ENCODE measurements around the gene TCF12.
"Not testable (repeated sequence)": the region's sequence is repeated elsewhere in the genome, so short reads cannot be mapped to it uniquely, and the experiment has no call there.

Gene TCF12

GRCh38 chr15:57086857-57087427 is 168.5 kb downstream of the TCF12 start:
- Histone ChIP-seq H3K27me3 (ENCODE audit: control insufficient read depth, insufficient read depth, low read length) (no peaks in the 10 kb centered on the region), H3K36me3 (ENCODE audit: control insufficient read depth, low read depth, low read length) (no peaks in the 10 kb centered on the region), H3K4me1 (ENCODE audit: control insufficient read depth, low read depth, low read length) (no peaks in the 10 kb centered on the region), H3K4me3 (ENCODE audit: low read length) (no peak overlapping the region), H3K9me3 (ENCODE audit: control insufficient read depth, low read depth, low read length) (no peaks in the 10 kb centered on the region), H3K9ac (ENCODE audit: low read length) (no peak overlapping the region), H3K27ac (ENCODE audit: low read length) (no peak overlapping the region)

- Histone ChIP-seq H3K27ac (ENCODE audit: low read length) (no peak overlapping the region), H3K27me3 (ENCODE audit: control insufficient read depth, insufficient read depth, low read length) (no peaks in the 10 kb centered on the region), H3K9me3 (ENCODE audit: control insufficient read depth, low read depth, low read length) (no peaks in the 10 kb centered on the region), H3K4me1 (ENCODE audit: control insufficient read depth, low read depth, low read length) (peaks cover 9% of the 10 kb centered on the region), H3K36me3 (ENCODE audit: control insufficient read depth, low read depth, low read length) (no peaks in the 10 kb centered on the region), H3K9ac (ENCODE audit: low read length) (no peak overlapping the region), H3K4me3 (ENCODE audit: low read length) (no peak overlapping the region)
Measured at GRCh38 chr15:57089815-57090495, 171.5 kb downstream of the TCF12 start.

- H3K27me3 ChIP-seq (ENCODE audit: control insufficient read depth, insufficient read depth, low read length), result no peaks in the 10 kb centered on the region
- H3K9me3 ChIP-seq (ENCODE audit: control insufficient read depth, low read depth, low read length), result no peaks in the 10 kb centered on the region
- no peaks in the 10 kb centered on the region for H3K36me3 ChIP-seq (ENCODE audit: control insufficient read depth, low read depth, low read length)
- H3K4me1 ChIP-seq (ENCODE audit: control insufficient read depth, low read depth, low read length), result peaks cover 9% of the 10 kb centered on the region
- H3K27ac ChIP-seq (ENCODE audit: low read length), result no peak overlapping the region
- H3K4me3 ChIP-seq (ENCODE audit: low read length), result no peak overlapping the region
- H3K9ac ChIP-seq (ENCODE audit: low read length), result no peak overlapping the region
Measured at GRCh38 chr15:57090496-57090859, 172.0 kb downstream of the TCF12 start.

GRCh38 chr15:57091636-57092035 is 173.2 kb downstream of the TCF12 start:
- H3K36me3 ChIP-seq (ENCODE audit: control insufficient read depth, low read depth, low read length), result no peaks in the 10 kb centered on the region
- no peak overlapping the region for H3K9ac ChIP-seq (ENCODE audit: low read length)
- no peaks in the 10 kb centered on the region for H3K27me3 ChIP-seq (ENCODE audit: control insufficient read depth, insufficient read depth, low read length)
- no peaks in the 10 kb centered on the region for H3K9me3 ChIP-seq (ENCODE audit: control insufficient read depth, low read depth, low read length)
- H3K4me1 ChIP-seq (ENCODE audit: control insufficient read depth, low read depth, low read length), result peaks cover 9% of the 10 kb centered on the region
- no peak overlapping the region for H3K27ac ChIP-seq (ENCODE audit: low read length)
- H3K4me3 ChIP-seq (ENCODE audit: low read length), result no peak overlapping the region

- Histone ChIP-seq H3K36me3 (ENCODE audit: control insufficient read depth, low read depth, low read length) (no peaks in the 10 kb centered on the region), H3K4me1 (ENCODE audit: control insufficient read depth, low read depth, low read length) (peaks cover 9% of the 10 kb centered on the region), H3K27ac (ENCODE audit: low read length) (no peak overlapping the region)
Measured at GRCh38 chr15:57092252-57092651, 173.8 kb downstream of the TCF12 start.

GRCh38 chr15:57094321-57095257 is 176.1 kb downstream of the TCF12 start:
- Histone ChIP-seq H3K36me3 (ENCODE audit: control insufficient read depth, low read depth, low read length) (no peaks in the 10 kb centered on the region), H3K4me1 (ENCODE audit: control insufficient read depth, low read depth, low read length) (peaks cover 9% of the 10 kb centered on the region), H3K4me3 (ENCODE audit: low read length) (no peak overlapping the region), H3K9me3 (ENCODE audit: control insufficient read depth, low read depth, low read length) (no peaks in the 10 kb centered on the region), H3K9ac (ENCODE audit: low read length) (no peak overlapping the region), H3K27me3 (ENCODE audit: control insufficient read depth, insufficient read depth, low read length) (no peaks in the 10 kb centered on the region), H3K27ac (ENCODE audit: low read length) (no peak overlapping the region)

More at GRCh38 chr15:57092252-57092651, 173.8 kb downstream of the TCF12 start:
- Histone ChIP-seq H3K27me3 (ENCODE audit: control insufficient read depth, insufficient read depth, low read length) (no peaks in the 10 kb centered on the region), H3K9ac (ENCODE audit: low read length) (no peak overlapping the region), H3K9me3 (ENCODE audit: control insufficient read depth, low read depth, low read length) (no peaks in the 10 kb centered on the region), H3K4me3 (ENCODE audit: low read length) (no peak overlapping the region)

GRCh38 chr15:57095896-57096295 is 177.5 kb downstream of the TCF12 start:
- Histone ChIP-seq H3K36me3 (ENCODE audit: control insufficient read depth, low read depth, low read length) (no peaks in the 10 kb centered on the region), H3K9me3 (ENCODE audit: control insufficient read depth, low read depth, low read length) (no peaks in the 10 kb centered on the region), H3K27ac (ENCODE audit: low read length) (no peak overlapping the region), H3K27me3 (ENCODE audit: control insufficient read depth, insufficient read depth, low read length) (no peaks in the 10 kb centered on the region), H3K9ac (ENCODE audit: low read length) (no peak overlapping the region), H3K4me1 (ENCODE audit: control insufficient read depth, low read depth, low read length) (peaks cover 9% of the 10 kb centered on the region), H3K4me3 (ENCODE audit: low read length) (no peak overlapping the region)

GRCh38 chr15:57097246-57097645 is 178.8 kb downstream of the TCF12 start:
- no peak overlapping the region for H3K4me3 ChIP-seq (ENCODE audit: low read length)
- no peak overlapping the region for H3K27ac ChIP-seq (ENCODE audit: low read length)
- no peaks in the 10 kb centered on the region for H3K36me3 ChIP-seq (ENCODE audit: control insufficient read depth, low read depth, low read length)
- H3K9ac ChIP-seq (ENCODE audit: low read length), result no peak overlapping the region
- peaks cover 9% of the 10 kb centered on the region for H3K4me1 ChIP-seq (ENCODE audit: control insufficient read depth, low read depth, low read length)
- no peaks in the 10 kb centered on the region for H3K9me3 ChIP-seq (ENCODE audit: control insufficient read depth, low read depth, low read length)
- no peaks in the 10 kb centered on the region for H3K27me3 ChIP-seq (ENCODE audit: control insufficient read depth, insufficient read depth, low read length)

- H3K4me3 ChIP-seq (ENCODE audit: low read length); H3K27me3 ChIP-seq (ENCODE audit: control insufficient read depth, insufficient read depth, low read length); H3K27ac ChIP-seq (ENCODE audit: low read length); H3K9me3 ChIP-seq (ENCODE audit: control insufficient read depth, low read depth, low read length); H3K9ac ChIP-seq (ENCODE audit: low read length); H3K36me3 ChIP-seq (ENCODE audit: control insufficient read depth, low read depth, low read length); H3K4me1 ChIP-seq (ENCODE audit: control insufficient read depth, low read depth, low read length): not testable (repeated sequence)
Measured at GRCh38 chr15:57097919-57098543, 179.6 kb downstream of the TCF12 start.

GRCh38 chr15:57098896-57099295 is 180.5 kb downstream of the TCF12 start:
- no peaks in the 10 kb centered on the region for H3K9me3 ChIP-seq (ENCODE audit: control insufficient read depth, low read depth, low read length)
- H3K9ac ChIP-seq (ENCODE audit: low read length), result no peak overlapping the region
- H3K27ac ChIP-seq (ENCODE audit: low read length), result no peak overlapping the region
- no peak overlapping the region for H3K4me3 ChIP-seq (ENCODE audit: low read length)
- peaks cover 8% of the 10 kb centered on the region for H3K4me1 ChIP-seq (ENCODE audit: control insufficient read depth, low read depth, low read length)
- H3K36me3 ChIP-seq (ENCODE audit: control insufficient read depth, low read depth, low read length), result no peaks in the 10 kb centered on the region
- H3K27me3 ChIP-seq (ENCODE audit: control insufficient read depth, insufficient read depth, low read length), result no peaks in the 10 kb centered on the region

GRCh38 chr15:57100136-57100539 is 181.7 kb downstream of the TCF12 start:
- H3K9ac ChIP-seq (ENCODE audit: low read length), result no peak overlapping the region
- H3K4me1 ChIP-seq (ENCODE audit: control insufficient read depth, low read depth, low read length), result no peaks in the 10 kb centered on the region
- H3K9me3 ChIP-seq (ENCODE audit: control insufficient read depth, low read depth, low read length), result no peaks in the 10 kb centered on the region
- no peaks in the 10 kb centered on the region for H3K36me3 ChIP-seq (ENCODE audit: control insufficient read depth, low read depth, low read length)
- no peaks in the 10 kb centered on the region for H3K27me3 ChIP-seq (ENCODE audit: control insufficient read depth, insufficient read depth, low read length)
- H3K27ac ChIP-seq (ENCODE audit: low read length), result no peak overlapping the region
- no peak overlapping the region for H3K4me3 ChIP-seq (ENCODE audit: low read length)

Data from iPS-18a (cell line).